Fibroblast of skin of left quadriceps (primary cell): ENCODE data around the gene IKZF1.

ENCODE experiments used
- DNase-seq, 2 experiments: peaks; one replicate each; pipeline ENCODE4 v3.0.0-alpha.2; 2013; ENCODE audit warnings: low read depth in 2 of 2

IKZF1 gene

GRCh38 chr7:50412973-50413372 is 108.5 kb downstream of the IKZF1 start:
- no peak for DNase-seq

- DNase-seq = no peak
Observed at GRCh38 chr7:50413561-50413960, 109.0 kb downstream of the IKZF1 start.

GRCh38 chr7:50415844-50416364 is 111.4 kb downstream of the IKZF1 start:
- DNase-seq = no peak

GRCh38 chr7:50416527-50417182 is 112.1 kb downstream of the IKZF1 start:
- no peak for DNase-seq

GRCh38 chr7:50418086-50418515 is 113.6 kb downstream of the IKZF1 start:
- DNase-seq = peak; percentile 34 to 36

- DNase-seq = no peak
Observed at GRCh38 chr7:50418526-50419290, 114.2 kb downstream of the IKZF1 start.

GRCh38 chr7:50421043-50421442 is 116.5 kb downstream of the IKZF1 start:
- no peak for DNase-seq

- no peak for DNase-seq
Observed at GRCh38 chr7:50422858-50423257, 118.3 kb downstream of the IKZF1 start.

- no peak for DNase-seq
Observed at GRCh38 chr7:50423860-50424259, 119.3 kb downstream of the IKZF1 start.

- DNase-seq = no peak
Observed at GRCh38 chr7:50425318-50425717, 120.8 kb downstream of the IKZF1 start.

GRCh38 chr7:50426280-50427045 is 121.9 kb downstream of the IKZF1 start:
- no peak for DNase-seq

- no peak for DNase-seq
Observed at GRCh38 chr7:50427518-50427917, 123.0 kb downstream of the IKZF1 start.

GRCh38 chr7:50428911-50429310 is 124.4 kb downstream of the IKZF1 start:
- no peak for DNase-seq

GRCh38 chr7:50431316-50431715 is 126.8 kb downstream of the IKZF1 start:
- DNase-seq = no peak

- DNase-seq = peak; percentile 41 to 47
Observed at GRCh38 chr7:50431722-50432305, 127.3 kb downstream of the IKZF1 start.

GRCh38 chr7:50436133-50436806 is 131.8 kb downstream of the IKZF1 start:
- peak in 1 of 2 experiments; percentile 32 for DNase-seq

GRCh38 chr7:50446542-50446960 is 142.0 kb downstream of the IKZF1 start:
- DNase-seq = peak; percentile 29 to 36

GRCh38 chr7:50448823-50449222 is 144.3 kb downstream of the IKZF1 start:
- no peak for DNase-seq

GRCh38 chr7:50449501-50449880 is 145.0 kb downstream of the IKZF1 start:
- DNase-seq = no peak

GRCh38 chr7:50449881-50450589 is 145.5 kb downstream of the IKZF1 start, which contains the start of gene FIGNL1:
Gene FIGNL1 (minus strand): TSS chr7:50450350. CDS start chr7:50447287, 3,063 bp downstream.
- DNase-seq = peak in 1 of 2 experiments; percentile 49
